Measurements from ENCODE around the gene SUV39H2.

DNA sequence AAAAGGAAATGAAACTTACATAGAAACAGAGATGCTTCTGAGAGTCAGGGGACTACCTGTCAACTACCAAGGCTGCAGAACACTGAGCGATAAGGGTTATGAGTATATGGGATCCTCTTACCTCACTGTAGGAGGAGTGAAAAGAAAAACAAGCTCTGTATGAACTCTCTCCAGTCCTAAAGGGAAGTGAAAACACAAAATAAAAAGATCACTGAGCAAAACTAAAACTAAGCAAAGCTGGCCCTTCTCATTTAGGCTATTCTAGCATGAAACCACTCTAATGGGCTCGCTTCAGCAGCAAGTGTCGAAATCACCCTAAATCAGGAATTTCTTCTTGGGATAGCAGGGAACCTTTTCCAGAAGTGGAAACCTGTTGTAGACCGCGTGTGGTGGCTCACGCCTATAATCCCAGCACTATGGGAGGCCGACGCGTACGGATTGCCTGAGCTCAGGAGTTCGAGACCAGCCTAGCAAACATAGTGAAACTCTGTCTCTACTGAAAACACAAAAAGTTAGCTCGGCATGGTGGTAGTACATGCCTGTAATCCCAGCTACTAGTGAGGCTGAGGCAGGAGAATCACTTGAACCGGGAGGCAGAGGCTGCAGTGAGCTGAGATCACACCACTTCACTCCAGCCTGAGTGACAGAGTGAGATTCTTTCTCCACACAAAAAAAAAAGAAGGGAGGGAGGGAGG is 48.2 kb downstream of the SUV39H2 start:
- no peak for TF ChIP-seq POLR2A (IDR thresholded peaks at IDR 0.05; ENCODE audit: low read depth, low read length)
- TF ChIP-seq TCF3 (IDR thresholded peaks at IDR 0.05; ENCODE audit: borderline replicate concordance, insufficient read depth, low read depth, low read length), result no peak

All from GM12878 (cell line).